DMS 273 (cell line): ENCODE measurements around the gene MILR1.
"Not testable (repeated sequence)": the region's sequence is repeated elsewhere in the genome, so short reads cannot be mapped to it uniquely, and the experiment has no call there.

ENCODE experiments used
- DNase-seq: peaks from one replicate; lab custom pipeline; 2025; ENCODE audit not compliant: unreplicated experiment; lab: John Stamatoyannopoulos, UW

MILR1 gene, protein sequence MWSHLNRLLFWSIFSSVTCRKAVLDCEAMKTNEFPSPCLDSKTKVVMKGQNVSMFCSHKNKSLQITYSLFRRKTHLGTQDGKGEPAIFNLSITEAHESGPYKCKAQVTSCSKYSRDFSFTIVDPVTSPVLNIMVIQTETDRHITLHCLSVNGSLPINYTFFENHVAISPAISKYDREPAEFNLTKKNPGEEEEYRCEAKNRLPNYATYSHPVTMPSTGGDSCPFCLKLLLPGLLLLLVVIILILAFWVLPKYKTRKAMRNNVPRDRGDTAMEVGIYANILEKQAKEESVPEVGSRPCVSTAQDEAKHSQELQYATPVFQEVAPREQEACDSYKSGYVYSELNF

GRCh38 chr17:64448665-64449512 is at the start of gene MILR1:
Gene MILR1, plus strand, starts transcription at chr17:64449115. Its CDS starts 54 bp downstream, at chr17:64449169.
- no peak for DNase-seq

GRCh38 chr17:64399767-64400156 is 49.2 kb upstream of the MILR1 start:
- no peak for DNase-seq

GRCh38 chr17:64400642-64401041 is 48.3 kb upstream of the MILR1 start:
- DNase-seq, result no peak

- no peak for DNase-seq
These were observed 47.6 kb upstream of the MILR1 start for GRCh38 chr17:64401244-64401860.

DNA sequence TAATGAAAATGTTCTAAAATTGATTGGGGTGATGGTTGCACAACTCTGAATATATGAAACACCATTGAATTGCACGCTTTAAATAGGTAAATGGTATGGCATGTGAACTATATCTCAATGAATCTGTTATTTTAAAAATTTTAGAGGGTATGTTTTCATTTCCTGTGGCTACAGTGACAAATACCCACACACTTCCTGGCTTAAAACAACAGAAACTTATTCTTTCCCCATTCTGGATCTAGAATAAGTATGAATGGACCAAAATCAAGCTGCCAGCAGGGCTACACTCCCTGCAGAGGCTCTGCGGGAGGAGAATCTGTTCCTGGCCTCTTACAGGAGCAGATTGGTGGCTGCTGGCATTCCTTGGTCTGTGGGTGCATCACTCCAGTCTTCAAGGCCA is 47.0 kb upstream of the MILR1 start:
- DNase-seq, result no peak

GRCh38 chr17:64402469-64402868 is 46.4 kb upstream of the MILR1 start:
- DNase-seq, result no peak

GRCh38 chr17:64403881-64404460 is 44.9 kb upstream of the MILR1 start:
- DNase-seq, result no peak

GRCh38 chr17:64406321-64407200 is 42.4 kb upstream of the MILR1 start:
- peak; percentile 61 for DNase-seq

- no peak for DNase-seq
These were observed 38.0 kb upstream of the MILR1 start for GRCh38 chr17:64410750-64411490.

DNA sequence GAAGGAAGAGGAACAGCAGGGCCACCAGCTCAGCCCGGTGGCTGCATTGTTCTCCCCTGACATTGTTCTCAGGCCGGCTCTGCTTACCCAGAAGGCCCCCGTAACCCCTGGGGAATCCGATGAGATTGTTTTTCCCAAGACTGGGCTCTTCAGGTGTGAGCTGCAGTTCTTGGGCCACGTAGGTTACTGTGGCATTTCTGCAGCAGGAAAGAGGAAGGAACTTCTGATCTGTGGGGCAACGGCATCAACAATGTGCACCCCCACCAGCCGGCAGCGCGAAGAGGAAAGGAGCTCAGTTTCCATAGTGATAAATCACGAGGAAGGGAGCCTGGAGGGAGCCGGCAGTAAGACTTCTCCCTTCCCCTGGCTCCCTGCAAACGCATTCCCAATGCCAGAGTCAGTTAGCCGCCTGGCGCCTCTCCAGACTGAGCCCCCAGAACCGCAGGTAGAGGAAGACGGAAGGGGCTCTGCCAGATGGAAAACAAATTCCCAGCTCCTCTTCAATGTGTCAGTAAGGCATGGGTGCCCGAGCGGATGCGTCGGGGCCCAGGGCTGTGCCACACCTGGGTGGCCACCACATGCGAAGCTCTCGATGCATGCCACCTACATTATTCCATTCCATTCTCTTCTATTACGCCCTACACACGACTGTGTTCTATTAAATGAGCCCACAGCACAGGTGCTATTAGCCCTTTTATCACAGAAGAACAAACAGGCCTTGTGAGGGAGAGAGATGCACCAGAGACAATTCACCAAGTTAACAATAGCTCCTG is 36.7 kb upstream of the MILR1 start:
- peak; percentile 71 for DNase-seq

GRCh38 chr17:64412944-64413381 is 36.0 kb upstream of the MILR1 start:
- no peak for DNase-seq

DNA sequence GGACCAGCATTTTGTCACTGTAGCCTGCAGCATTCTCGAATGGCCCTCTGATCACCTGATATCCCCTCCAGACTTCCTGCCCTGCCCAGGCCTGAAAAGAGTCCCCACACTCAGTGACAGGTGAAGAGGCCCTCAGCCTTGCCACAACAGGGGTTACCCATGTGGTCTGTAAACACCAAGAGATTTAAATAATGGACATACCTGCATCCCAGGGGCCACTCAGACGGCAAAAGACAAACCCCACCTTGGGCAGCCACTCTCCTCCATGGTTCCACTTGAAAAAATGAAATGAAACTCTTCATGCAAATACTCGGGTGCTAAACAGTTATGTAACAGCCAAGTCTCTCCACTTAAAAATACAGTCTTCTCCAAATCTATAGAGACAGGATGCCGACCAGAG is 35.4 kb upstream of the MILR1 start:
- no peak for DNase-seq

- peak; percentile 75 for DNase-seq
These were observed 30.2 kb upstream of the MILR1 start for GRCh38 chr17:64418506-64419339.

GRCh38 chr17:64420143-64420670 is 28.7 kb upstream of the MILR1 start:
- peak; percentile 84 for DNase-seq

DNA sequence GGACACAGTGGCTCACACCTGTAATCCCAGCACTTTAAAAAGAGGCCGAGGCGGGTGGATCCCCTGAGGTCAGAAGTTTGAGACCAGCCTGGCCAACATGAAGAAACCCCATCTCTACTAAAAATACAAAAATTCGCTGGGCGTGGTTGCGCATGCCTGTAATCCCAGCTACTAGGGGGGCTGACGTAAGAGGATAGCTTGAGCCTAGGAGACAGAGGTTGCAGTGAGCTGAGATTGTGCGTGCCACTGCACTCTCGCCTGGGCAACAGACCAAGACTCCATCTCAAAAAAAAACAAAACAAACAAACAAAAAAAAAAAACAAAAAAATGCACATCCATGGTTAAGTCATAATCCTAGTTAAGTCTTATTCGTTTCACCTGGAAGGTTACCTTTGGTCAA is 26.8 kb upstream of the MILR1 start:
- not testable (repeated sequence) for DNase-seq

GRCh38 chr17:64423881-64424280 is 25.0 kb upstream of the MILR1 start:
- no peak for DNase-seq

DNA sequence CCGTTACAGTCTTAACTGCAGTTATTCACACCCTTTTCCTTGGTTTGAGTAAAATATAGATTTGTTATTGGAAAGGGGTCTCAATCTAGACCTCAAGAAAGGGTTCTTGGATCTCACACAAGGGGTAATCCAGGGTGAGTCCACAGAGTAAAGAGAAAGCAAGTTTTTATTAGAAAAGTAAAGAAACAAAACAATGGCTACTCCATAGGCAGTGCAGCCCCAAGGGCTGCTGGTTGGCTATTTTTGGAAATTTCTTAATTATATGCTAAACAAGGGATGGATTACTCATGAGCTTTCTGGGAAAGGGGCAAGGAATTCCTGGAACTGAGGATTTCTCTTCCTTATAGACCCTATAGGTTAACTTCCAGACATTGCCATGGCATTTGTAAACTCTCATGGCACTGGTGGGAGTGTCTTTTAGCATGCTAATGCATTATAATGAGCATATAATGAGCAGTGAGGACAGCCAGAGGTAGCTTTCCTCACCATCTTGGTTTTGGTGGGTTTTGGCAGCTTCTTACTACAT is 24.5 kb upstream of the MILR1 start:
- DNase-seq, result no peak

DNA sequence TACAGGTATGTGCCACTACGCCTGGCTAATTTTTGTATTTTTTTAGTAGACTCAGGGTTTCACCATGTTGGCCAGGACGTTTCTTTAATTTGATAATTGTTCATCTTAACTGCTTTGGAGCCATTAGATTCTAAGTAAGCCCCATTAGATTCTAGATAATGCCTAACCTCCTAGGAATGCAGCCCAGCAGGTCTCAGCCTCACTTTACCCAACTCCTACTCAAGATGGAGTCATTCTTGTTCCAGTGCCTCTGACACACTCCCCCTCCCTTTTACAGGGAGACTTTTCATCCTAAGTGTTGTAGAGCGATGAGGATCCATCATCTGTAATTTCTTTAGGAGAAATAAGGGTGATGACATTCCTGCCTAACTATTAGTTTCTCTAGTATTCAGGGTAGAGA is 23.7 kb upstream of the MILR1 start:
- DNase-seq, result no peak
